HG03108 (cell line): ENCODE data around the gene CLEC19A.

ENCODE experiments used
- ATAC-seq: cut with Tn5 transposase; IDR thresholded peaks from one replicate; pipeline ENCODE4 v1.9.1; 2021; ENCODE audit warnings: moderate library complexity; ENCODE audit not compliant: unreplicated experiment

Gene CLEC19A

DNA sequence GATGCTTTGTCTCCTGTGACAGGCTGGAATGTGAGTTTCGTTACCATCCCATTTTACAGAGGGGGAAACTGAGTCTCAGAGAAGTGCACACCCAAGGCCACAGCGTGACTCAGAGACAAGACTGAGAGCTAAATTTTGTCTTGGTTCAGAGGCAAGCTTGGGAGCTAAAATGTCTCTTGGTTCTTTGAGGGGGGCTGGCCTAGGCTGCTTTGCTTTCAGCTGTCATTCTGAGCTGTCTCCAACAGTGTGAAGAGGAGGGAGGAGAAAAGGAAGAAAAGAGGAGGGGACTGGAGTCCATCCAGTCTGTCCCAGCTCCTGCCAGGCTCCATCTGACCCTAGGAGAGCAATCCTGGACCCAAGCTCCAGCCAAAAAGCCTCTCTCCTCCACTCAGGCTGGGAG, at the start of gene CLEC19A:
Gene CLEC19A, plus strand, starts transcription at position 301 of the 400 bp plus-strand sequence. CDS start 121 bp downstream, outside the sequence.
- ATAC-seq, result no peak

- no peak for ATAC-seq
Observed at GRCh38 chr16:19235886-19236285, 49.6 kb upstream of the CLEC19A start.

DNA sequence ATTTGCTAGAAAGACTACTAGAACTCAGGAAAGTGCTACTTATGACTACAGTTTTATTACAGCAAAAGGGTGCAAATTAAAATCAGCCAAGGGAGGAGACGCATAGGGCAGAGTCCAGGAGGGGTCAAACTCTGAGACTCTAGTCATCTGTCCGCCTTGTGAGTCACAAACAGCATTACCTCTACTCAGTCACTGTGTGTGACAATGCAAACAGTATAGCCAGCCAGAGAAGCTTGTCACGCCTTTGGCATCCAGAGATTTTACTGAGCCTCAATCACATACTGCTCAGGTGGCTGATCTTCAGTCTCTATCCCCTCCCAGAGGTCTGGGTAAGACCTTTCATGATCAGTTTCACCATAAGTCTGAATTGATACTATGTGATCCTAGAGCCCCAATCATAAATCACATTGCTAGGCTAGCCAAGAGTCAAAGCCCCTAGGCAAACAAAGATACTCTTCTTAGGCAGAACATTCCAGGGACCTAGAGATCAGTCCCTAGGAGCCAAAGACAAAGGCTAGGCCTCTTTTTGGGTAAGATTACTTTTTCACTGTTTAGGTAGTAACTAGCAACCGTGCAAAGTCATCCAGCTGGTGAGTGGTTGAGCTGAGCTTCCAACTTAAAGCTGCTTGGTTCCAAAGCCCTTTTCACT, 48.8 kb upstream of the CLEC19A start:
- no peak for ATAC-seq

DNA sequence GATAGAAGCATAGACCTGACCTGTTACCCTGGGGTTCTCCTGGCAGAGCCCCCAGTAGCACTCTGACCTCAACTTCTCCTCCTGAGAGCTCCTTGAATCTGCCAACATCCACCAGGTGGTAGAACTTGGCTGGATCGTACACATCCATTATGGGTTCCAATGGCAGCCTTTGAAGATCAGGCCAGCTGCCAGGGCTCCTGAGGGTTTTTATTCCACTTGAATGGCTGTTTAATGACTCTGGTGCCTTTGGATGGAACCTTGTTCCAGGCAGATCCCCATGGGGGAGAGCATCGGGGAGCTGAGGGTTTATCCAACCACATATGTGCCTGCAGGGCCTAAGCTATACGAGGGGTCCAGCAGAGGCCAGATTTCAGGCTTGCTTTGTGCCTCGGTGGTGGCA, 47.1 kb upstream of the CLEC19A start:
- ATAC-seq, result no peak

GRCh38 chr16:19239511-19240155, 45.9 kb upstream of the CLEC19A start:
- ATAC-seq, result no peak

- ATAC-seq, result no peak
Observed at GRCh38 chr16:19240494-19240893, 45.0 kb upstream of the CLEC19A start.

DNA sequence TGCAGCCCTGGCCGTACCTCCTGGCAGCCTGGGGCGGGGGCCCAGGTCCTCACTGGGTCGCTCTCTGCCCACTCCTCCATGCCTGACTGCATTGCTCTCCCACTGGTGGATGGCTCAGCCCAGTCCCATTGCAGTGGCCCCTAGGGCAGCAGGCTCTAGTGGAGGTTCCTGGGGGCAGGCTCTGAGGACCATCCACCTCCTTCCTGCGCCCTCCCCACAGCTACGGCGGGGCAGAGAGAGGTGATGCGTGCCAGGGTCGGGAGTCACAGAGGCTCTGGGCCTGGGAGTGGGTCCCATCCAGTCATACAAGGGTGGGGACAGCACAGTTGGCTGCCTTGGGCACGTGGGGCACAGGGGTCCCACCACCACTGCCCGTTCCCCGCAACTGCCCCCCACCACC, 44.0 kb upstream of the CLEC19A start:
- no peak for ATAC-seq

- no peak for ATAC-seq
Observed at GRCh38 chr16:19242186-19242585, 43.3 kb upstream of the CLEC19A start.

DNA sequence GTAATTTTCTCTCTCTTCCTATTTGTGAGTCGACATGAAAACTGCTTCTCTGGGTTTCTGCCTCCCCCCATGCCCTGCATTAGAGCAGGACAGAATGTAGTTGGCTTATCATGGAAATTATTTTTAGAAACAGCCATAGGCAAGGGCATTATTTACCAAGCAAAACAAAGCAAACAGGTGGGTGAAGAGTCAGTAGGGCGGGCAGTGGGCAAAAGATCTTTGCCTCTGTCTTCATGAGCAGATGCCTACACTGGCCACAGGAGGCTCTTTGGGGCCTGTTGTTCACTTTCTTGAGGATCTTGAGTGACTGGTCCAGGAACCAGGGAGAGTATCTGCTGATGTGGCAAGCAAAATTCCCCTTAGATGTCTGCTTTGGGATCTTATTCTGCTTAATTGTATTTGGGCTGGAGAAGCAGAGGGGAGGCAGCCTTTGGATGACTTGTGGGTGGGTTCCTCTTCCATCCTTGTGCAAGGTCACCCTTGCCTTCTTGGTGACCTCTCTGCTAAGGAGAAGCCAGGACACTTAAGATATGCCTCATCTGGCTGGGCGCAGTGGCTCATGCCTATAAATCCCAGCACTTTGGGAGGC, 42.5 kb upstream of the CLEC19A start:
- ATAC-seq, result no peak

- ATAC-seq, result no peak
Observed at GRCh38 chr16:19245326-19245925, 40.1 kb upstream of the CLEC19A start.

GRCh38 chr16:19252904-19253303, 32.6 kb upstream of the CLEC19A start:
- ATAC-seq, result no peak

- ATAC-seq, result no peak
Observed at GRCh38 chr16:19254611-19255010, 30.9 kb upstream of the CLEC19A start.

- ATAC-seq, result no peak
Observed at GRCh38 chr16:19264123-19264673, 21.3 kb upstream of the CLEC19A start.

GRCh38 chr16:19265380-19265930, 20.1 kb upstream of the CLEC19A start:
- ATAC-seq, result no peak

- ATAC-seq, result no peak
Observed at GRCh38 chr16:19266774-19267173, 18.8 kb upstream of the CLEC19A start.

GRCh38 chr16:19269098-19269497, 16.4 kb upstream of the CLEC19A start:
- no peak for ATAC-seq

GRCh38 chr16:19274165-19274797, 11.2 kb upstream of the CLEC19A start:
- ATAC-seq, result no peak

- no peak for ATAC-seq
Observed at GRCh38 chr16:19278403-19278802, 7.1 kb upstream of the CLEC19A start.

- ATAC-seq, result no peak
Observed at GRCh38 chr16:19281246-19281645, 4.3 kb upstream of the CLEC19A start.

DNA sequence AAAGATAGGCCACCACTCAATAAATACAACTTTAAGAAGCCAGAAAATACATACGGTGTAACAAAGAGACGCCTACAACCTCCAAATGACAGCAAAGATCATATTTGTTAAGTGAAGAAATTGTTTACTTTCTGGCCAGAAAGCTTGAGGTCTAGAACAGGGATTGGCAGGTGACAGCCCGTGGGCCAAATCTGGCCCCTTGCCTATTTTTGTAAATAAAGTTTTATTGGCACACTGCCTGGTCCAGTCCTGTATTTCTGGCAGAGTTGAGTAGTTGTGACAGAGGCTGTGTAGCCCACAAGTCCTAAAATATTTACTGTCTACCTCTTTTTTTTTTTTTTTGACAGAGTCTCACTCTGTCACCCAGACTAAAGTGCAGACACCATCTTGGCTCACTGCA, 3.4 kb upstream of the CLEC19A start:
- no peak for ATAC-seq

- ATAC-seq, result no peak
Observed at GRCh38 chr16:19283637-19284036, 1.9 kb upstream of the CLEC19A start.
